Eye (tissue), 1 donor: Measurements from ENCODE around the gene KNG1.
A peak's percentile ranks its signal among the peaks of the same experiment; 100 is the strongest.
"Not testable (repeated sequence)": the region's sequence is repeated elsewhere in the genome, so short reads cannot be mapped to it uniquely, and the experiment has no call there.

Experiments used
- DNase-seq: peaks from one replicate; pipeline ENCODE4 v3.0.0-alpha.2; 2015

The KNG1 gene

GRCh38 chr3:186710694-186711093, 6.5 kb upstream of the KNG1 start:
- DNase-seq = not testable (repeated sequence)

GRCh38 chr3:186713499-186713898, 3.7 kb upstream of the KNG1 start:
- no peak for DNase-seq

- no peak for DNase-seq
Measured at GRCh38 chr3:186719945-186720739, 3.0 kb downstream of the KNG1 start.

- DNase-seq = no peak
Measured at GRCh38 chr3:186722457-186722856, 5.3 kb downstream of the KNG1 start.

GRCh38 chr3:186724911-186725310, 7.8 kb downstream of the KNG1 start:
- DNase-seq = no peak

GRCh38 chr3:186732169-186732766, 15.1 kb downstream of the KNG1 start:
- no peak for DNase-seq

- DNase-seq = no peak
Measured at GRCh38 chr3:186742618-186743380, 25.6 kb downstream of the KNG1 start.

GRCh38 chr3:186743666-186744065, 26.5 kb downstream of the KNG1 start:
- no peak for DNase-seq

- peak; percentile 20 for DNase-seq
Measured at GRCh38 chr3:186746008-186746407, 28.8 kb downstream of the KNG1 start.

- no peak for DNase-seq
Measured at GRCh38 chr3:186750316-186750715, 33.2 kb downstream of the KNG1 start.

GRCh38 chr3:186751480-186751879, 34.3 kb downstream of the KNG1 start:
- no peak for DNase-seq

- DNase-seq = no peak
Measured at GRCh38 chr3:186754006-186754405, 36.8 kb downstream of the KNG1 start.

GRCh38 chr3:186754871-186755270, 37.7 kb downstream of the KNG1 start:
- DNase-seq = no peak

- no peak for DNase-seq
Measured at GRCh38 chr3:186757214-186757613, 40.1 kb downstream of the KNG1 start.

- no peak for DNase-seq
Measured at GRCh38 chr3:186757686-186758220, 40.6 kb downstream of the KNG1 start.

- DNase-seq = no peak
Measured at GRCh38 chr3:186759231-186759930, 42.2 kb downstream of the KNG1 start.

GRCh38 chr3:186760141-186760833, 43.1 kb downstream of the KNG1 start:
- DNase-seq = no peak

GRCh38 chr3:186760897-186761447, 43.8 kb downstream of the KNG1 start:
- DNase-seq = no peak

GRCh38 chr3:186772281-186772694, 55.1 kb downstream of the KNG1 start:
- no peak for DNase-seq

- DNase-seq = peak; percentile 80
Measured at GRCh38 chr3:186772701-186773417, 55.7 kb downstream of the KNG1 start.

GRCh38 chr3:186775999-186776398, 58.8 kb downstream of the KNG1 start:
- DNase-seq = no peak
